GM18907 (cell line): ENCODE results near the gene P2RY6.
A peak's percentile ranks its signal among the peaks of the same experiment; 100 is the strongest.

ENCODE experiments used
- ATAC-seq: cut with Tn5 transposase; IDR thresholded peaks from one replicate; pipeline ENCODE4 v1.9.1; 2021; ENCODE audit warnings: mild to moderate bottlenecking, moderate library complexity; ENCODE audit not compliant: unreplicated experiment

Gene P2RY6

DNA sequence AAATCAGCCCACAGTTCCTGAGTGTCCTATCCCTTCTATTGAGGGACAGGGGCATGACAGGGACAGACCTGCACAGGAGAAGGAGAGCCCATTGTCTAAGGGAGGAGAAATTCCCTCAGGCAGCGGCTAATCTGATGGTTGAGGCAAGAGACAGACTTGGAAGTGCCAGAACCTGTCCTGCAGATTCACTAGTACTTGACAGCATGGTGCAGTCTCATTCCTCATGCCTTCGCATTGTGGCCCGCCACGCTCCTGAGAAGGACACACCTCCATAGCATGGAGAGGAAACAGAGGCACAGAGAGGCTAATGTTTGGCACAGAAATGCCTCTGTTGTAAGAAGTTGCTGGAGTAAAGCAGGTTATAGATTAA lies 3.2 kb downstream of the P2RY6 start:
- no peak for ATAC-seq

DNA sequence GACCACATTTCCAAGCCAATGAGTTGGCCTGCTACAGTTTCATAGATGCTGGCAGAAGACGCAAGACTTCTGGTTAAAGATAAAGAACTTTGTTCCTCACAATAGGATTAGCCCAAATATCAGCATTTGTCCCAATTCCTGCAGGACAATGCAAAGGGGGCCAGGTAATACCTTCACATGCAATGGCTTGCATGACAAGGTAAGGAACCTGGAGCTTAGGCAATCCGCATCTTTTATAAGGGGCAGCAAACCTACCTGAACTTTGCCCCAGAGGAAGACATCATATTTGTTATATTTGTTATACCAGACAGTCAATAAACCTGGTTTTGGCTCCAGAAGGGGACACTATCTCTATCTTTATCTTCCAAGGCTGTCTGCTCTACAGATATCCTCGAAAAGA lies 5.3 kb downstream of the P2RY6 start:
- no peak for ATAC-seq

DNA sequence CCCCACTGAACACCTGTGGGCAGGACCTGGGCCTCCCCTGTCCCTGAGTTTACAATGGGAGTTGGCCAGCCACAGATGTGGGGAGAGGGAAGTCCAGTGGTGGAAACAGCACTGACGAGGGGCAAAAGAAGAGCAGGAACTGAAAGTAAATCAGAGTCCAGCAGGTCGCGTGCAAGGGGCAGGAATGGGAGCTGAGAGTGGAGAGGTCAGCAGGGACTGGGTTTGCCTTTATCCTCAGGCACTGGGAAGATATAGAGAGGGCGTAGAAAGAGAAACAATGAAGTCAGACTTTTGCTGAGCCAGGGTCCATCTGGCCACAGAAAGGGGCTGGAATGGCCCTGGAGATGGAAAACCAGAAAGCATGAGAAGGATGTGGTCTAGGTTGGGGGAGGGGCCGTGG lies 8.5 kb downstream of the P2RY6 start:
- no peak for ATAC-seq

DNA sequence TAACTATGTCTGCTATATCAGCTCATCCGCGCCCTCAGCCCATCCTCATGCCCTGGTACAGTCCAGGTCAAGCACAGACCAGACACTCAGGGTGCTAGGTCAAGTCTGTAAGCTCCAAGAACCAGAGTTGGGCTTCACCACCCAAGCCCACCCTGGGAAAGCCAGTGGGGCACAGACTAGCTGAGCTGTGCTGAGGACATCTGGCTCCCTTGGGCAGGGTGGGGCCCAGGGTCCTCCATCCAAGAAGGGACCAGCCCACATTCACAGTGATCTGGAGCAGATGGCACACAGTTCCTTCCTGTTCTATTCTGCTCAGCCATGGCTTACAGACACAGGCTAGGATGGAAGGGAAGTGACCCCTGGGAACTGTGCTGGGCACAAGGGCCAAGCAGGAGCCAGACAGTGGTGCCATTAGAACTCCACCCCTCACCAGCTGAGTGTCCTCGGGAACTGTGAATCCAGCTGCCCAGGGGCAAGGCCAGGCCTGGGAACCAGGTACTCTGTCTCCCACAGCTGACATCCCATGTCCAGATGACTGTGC lies 9.1 kb downstream of the P2RY6 start:
- no peak for ATAC-seq

DNA sequence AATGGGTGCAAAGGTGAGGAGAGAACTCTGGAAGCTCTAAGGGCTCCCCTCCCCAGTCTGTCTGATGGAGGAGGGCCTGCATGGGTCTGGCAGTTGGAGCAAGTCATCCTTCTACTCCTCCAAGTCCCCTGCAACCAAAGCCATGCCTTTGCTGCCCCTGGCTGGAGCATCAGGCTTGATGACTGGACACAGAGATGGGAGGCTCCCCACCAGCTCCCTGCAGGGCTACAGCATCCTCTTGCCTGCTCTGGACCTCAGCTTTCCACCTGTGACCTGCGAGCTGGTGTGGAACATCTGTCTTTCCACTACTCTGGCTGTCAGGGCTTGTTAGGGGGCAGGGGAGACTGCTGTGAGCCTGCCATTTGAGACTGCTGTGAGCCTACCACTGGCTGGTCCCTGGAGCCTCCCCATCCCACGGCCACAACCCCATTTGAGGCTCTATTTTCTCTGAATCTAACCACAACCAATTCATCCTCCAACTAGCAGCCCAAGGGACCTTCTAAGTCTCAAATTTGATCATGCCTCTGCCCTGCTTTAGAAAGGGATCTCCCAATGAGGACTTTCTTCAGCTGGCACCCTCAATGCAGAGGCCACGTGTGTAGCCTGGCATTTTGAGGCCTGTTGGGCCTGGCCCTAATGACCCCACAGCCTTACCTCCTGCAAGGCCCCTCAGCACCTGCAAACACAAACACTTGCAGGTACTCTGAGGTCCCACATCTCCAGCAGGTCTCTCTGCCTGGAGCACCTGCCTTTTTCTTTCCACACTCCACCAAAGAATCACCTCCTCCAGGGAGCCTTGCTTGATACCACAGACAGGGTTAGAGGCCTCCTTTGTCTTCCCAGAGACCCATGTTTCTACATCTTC lies 9.9 kb downstream of the P2RY6 start:
- no peak for ATAC-seq

DNA sequence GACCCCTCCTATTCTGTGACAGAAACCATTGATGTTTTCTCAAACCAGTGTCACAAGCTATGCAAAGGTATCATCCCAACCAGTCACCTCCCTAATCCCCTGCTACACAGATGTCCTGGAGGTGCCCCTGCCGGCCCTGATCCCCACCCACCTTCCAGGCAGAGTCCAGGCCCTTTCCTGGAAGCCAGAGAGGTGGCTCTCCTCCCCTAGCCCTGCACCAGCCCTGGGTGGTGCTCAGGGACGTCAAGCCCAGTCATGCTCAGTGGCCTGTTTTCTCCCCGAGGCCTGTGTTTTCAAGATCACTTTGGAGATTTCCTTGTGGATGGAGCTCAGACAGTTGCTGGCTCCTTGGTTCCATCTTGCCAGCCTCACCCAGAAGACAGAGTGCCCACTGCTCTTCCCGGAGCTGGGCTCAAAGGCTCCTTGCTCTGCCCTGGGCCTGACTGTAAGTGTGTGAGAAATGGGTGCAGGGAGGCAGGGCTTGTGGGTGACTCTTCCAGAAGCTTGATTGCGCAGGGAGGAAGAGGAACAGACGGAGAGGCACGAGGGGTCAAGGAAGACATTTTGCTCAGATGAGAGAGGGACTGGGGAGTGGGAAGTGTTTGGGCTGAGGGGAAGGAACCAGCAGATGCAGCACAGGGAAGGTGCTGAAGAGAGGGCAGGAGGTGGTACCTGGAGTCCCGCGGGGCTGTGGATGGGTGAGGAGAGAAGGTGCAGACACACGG lies 11.3 kb downstream of the P2RY6 start:
- ATAC-seq, result no peak

DNA sequence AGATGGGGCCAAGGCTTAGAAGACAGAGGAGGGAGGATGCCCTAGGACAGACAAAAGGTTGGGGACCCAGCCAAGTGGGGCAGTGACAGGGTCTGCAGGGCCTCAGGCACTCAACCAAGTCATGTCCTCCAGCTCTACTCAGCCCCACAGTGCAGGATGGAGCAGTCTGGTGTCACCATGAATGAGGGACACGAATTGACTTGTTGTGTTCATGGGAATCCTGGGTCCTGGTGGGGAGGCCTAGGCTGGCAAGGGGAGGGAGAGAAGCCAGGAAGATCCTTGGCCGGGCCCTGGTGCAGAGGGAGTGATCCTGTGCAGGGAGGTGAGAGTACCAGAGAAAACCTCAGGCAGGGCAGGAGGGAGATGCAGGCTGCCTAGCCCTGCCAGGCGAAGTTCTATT lies 12.0 kb downstream of the P2RY6 start:
- no peak for ATAC-seq

DNA sequence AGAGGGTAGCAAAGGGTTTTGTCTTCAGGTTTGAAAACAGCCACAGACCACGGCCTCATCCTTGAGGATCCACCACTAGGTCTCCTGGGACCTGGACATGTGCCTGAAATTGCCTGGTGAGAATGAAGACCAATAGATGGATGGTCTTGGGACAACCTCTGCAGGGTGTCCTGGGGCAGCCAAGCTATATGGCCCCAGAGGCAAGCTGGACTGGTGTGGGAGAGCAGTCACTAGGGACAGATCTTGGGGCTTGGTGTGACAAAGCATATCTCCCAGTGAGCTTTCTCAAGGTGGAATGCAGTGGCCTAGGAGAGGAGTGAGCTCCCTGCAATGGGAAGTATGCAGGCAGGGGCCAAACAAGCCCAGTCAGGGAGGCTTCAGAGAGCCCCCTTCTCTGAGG lies 13.6 kb downstream of the P2RY6 start:
- no peak for ATAC-seq

DNA sequence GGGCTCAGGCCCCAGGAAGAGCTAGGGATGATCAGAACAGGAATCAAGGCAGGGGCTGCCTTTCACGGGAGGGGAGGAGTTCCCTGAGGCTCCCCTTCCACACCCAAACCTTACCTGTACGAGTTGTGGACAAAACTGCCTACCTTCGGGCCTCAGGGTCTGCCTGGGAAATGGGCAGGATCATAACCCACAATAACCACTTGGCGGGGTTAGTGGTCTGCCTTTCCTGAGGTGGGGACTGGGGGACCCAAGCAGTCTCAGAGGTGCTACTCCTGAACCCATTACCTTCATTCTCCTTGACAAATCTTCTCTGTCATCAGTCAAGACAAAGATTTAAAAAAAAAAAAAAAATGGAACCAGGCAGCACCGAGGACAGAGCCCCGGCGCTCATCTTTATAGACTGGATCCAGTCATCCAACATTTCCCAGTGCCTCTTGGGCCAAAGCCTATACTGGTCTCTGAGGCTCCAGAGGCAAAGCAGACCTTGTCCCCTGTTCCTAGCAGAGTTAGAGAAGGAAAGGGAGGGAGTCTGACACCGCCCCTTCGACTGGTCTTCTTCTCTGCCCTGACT lies 14.2 kb downstream of the P2RY6 start:
- no peak for ATAC-seq

DNA sequence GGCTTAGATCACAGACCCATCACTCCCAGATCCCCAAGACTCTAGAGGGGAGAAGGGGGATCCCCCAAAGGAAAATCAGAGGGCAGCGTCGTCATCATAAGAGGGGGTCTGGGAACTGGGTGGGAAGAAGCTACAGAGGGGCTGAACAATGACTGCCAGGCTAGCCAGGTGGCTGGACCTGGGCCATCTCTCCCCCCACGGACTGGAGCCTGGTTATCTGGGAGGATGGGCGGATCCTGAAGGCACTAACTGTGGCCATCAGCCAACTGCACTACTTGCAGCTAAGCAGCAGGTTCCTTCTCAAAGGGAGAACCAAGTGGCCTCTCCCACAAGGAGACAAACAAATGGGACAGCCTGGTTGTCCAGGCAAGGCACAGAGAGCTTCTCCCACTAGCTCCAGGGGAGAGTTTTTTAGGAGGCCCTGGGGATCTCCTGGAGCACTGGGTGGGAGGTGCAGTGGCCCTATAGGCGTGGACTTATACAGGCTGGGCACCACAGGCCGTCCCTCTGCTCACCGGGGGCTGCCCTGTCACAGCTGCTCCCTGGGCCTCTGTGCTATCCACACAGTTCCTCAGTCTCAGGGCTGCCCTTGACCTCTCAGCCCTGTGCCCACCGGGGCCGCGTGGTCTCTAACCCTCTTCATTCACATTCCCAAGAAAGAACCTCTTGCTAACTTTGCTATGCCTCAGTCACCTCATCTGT lies 15.4 kb downstream of the P2RY6 start:
- no peak for ATAC-seq

DNA sequence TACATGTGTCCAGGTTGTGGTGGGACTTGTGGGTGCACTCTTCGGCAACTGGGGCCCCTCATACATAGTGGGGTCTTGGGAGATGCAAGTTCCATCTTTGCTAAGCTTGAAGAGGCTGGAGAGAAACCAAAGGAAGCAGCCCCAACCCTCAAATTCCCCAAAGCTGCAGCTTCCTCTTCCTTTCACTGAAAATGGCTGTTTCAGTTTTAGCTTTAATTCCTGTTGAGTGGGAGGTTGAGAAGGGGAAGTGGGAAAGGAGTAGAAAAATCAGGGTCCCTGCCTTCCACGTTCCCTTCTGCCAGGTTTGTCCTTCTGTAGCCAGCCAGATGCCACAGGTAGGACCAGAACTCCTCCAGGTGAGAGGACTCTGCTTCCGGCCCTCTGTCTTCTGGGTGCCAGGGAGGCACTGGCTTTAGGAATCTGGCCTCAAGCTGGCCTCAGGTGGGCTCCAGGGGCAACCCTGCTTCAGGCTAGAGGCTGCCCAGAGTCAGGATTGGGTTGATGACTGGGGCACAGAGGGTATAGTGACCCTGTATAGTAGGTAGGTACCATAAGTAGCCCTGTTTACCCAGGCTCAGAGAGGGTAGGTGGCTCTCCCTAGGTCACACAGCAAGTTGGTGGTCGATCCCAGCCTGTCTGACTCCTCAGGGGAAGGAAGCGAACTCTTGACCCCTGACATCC lies 16.2 kb downstream of the P2RY6 start:
- peak; percentile 14 for ATAC-seq

DNA sequence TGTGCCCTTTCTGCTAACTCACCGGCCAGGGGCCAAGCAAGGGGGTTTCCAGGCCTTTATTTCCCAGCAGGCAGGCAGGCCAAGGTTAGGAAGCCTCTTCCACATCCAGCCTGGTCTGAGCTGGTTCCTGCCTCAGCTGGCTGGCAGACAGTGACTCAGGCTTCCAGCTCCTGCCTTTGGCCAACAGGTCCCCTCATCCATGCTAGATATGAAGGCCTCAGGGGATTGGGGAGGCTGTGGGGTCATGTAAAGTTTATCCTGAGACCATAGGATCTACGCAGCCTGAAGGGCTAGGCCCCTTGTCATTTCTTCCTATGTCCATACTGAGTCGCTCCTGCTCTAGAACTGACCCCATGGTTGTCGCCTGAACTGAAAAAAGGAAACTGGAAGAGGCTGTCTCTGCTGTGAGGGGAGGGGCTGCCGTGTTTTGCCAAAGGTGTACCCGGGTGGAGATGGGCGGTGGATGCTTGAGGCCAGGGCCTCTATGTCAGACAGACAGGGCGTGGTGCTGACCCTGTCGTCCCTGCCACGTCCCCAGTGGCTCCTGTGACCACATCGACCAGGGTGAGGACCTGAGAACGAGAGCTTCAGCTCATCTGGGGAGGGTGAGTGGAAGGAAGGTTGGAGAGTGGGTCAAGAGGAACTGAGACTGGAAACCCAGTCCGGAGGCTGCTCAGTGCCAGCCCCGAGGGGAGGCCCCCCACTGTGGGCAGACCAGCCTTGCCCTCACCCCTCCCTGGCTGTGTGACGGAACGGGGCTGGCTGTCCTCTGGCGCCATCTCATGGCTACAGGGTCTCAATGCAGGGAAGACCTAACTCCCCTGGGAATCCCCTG lies 17.0 kb downstream of the P2RY6 start:
- ATAC-seq, result peak; percentile 77

DNA sequence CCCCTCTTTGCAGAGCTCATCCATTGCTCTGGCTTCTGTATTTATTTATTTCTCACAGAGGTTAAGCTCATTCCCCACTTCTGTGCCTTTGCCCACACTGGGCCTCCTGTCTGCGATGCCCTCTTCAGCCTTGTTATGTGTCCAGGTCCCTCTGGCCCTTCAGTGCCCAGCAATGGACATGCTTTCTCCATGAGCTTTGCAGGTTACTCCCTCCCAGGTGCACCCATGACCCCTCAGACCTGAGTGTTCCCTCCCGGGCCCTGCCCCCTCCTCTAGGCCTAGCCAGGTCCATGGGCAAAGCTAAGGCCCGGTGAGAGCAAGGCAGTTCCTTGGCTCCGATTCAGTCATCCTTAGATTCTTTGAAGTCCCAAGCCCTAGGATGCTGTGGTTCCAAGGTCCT lies 18.4 kb downstream of the P2RY6 start:
- no peak for ATAC-seq

DNA sequence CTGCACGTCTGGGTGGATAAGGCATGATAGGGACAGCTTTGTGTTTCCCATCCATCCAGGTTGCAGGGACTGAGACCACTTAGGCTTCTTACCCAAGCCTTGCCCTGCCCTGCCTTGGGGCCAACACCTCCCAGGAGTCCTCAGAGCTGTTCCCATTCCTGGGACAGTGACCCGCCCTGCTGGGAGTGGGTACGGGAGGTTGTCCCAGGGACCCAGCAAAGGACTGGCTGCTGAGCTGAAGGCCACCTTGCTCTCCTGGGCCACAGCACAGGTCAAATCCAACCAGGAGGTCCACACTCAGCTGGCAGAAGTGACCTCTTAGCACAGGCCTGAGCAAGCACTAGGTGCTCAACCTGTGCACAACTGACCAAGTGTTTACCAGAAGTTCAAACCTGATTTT lies 19.1 kb downstream of the P2RY6 start:
- no peak for ATAC-seq

DNA sequence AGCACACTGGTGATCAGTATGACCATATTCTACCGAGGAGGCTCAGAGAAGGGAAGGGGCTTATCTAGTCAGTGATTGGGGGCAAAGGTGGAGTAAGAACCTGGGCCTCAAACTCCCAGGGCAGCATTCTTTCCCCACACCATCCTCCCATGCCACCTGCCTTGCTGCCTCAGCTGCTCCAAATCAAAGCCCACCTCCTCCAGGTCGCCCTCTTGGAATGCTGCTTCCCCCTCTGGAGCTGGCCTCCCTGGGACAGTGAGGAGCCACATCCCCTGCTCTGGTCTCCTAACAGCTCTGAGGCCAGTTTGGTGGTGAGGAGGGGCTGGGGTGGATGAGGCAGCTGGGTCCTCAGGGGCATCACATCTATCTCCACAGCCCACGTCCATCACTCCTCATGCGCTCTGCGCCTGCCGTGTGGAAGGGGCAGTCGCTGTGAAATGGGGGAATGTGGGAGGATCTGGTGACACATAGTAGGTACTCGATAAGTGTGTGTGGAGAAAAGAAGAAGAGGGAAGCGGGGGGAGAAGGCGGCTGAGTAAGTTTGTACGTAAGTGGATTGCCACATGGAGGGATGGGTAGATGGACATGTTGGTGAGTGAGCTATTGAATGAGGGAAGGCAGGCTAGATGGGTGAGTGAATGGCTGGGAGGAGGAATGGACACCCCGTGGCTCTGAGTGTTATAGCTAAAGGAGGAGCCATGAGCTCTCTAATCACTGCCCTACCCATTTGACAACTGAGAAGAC lies 19.8 kb downstream of the P2RY6 start:
- ATAC-seq, result no peak

DNA sequence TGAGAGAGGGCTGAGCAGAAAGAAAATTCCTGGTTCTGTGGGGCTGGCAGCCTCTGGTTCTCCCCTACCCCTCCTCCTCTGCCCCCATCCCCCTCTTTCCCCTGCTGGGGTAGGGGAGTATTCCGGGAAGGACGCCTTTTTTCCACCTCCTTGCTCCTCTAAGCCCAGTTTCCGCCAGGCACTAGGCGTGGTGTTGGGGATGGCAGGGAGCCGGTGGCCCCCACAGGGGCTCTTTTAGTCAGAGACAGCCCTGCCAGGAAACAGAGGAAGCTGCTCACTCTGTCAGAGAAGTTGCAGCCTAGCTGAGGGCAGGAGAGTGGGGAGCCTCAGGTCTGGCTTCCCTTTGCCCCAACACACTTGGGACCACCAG lies 20.4 kb downstream of the P2RY6 start:
- no peak for ATAC-seq

DNA sequence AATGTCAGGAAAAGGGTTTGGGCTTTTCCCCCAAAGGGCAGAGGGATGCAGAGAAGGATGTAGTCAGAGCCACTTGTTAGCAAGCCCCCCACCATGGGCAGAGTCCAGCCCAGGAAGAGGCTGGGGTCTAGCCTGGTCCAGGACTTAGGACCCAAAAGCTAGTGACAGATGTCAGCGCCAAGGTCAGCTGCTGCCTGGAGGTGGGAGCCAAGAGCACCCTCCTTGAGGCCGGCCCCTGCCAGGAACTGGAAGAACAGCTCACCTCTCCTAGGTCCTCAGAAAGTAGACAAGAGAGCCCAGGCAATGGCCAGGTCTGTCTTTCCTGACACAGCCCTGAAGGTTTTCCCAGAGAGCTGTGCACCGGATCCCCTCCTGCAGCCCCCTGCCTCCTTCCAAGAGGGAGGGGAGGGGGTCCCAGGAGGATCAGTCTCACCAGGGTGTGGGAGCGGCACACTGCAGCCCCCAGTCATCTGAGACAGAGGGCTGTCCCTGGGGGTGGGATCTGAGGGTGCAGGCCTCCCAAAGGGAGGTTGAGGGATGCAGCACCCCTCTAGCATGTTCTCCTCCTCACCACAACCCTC lies 21.3 kb downstream of the P2RY6 start:
- no peak for ATAC-seq

DNA sequence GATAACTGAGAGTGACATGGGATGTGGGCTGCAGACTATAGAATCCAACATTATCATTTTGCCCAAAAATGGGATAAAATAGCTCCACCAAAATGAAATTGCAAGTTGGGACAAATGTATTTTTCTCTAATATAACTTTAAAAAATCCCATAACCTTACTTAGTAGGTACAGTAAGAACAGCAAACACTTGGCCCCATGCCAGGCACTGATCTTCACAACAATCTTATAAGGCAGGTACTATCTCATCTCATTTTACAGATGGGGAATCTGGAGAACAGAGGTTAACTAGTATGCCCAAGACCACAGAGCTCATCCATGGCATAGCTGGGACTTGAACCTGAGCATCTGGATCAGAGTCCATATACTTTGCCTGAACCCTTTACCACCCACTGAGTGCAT lies 22.5 kb downstream of the P2RY6 start:
- no peak for ATAC-seq
